Measurements from ENCODE around the gene ERICH6B. TPM values are rescaled to one million over a fixed set of nuclear protein-coding genes. Genes with fewer than 3 reads are reported as not detected.

ERICH6B gene
- total and polyA plus RNA-seq, 4 donors = not detected

DNA sequence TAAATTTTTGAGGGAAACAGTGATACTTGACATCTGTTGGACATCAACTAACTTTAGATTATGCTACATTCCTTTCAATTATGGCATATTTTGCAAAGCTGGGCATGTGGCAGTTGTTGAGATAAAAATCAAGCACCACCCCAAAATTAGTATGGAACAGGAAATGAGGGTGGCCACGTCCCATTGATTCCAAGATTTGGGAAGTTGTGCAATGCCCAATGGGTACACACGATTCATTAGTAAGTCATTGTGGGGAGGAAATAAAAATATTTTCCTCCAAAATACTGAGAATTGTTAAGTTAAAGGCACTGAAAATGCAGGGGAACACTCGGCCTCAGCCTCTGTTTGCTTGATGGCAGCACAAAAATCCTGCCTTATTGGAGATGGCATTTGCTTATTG, 7.6 kb downstream of the ERICH6B start:
- DNase-seq = no peak

DNA sequence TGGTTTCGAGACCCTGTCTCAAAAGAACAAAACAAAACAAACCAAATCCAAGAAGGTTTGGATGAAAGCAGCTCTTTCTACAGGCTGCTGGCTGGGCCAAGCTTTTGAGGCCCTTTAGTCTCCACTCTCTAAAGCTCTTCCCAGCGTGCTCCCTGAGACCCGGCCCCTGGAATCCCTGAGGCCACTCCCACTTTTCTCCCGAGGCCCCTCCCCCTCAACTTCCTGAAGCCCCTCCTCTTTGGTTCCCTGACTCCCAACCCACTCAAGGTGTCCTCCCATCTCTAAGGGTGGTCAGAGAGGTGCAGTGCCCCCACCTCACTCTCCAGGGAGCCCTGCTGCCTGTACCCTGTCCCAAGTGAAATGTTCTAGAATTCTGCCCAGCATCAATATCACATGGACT, 10.6 kb downstream of the ERICH6B start:
- DNase-seq (no peak), ATAC-seq (ENCODE audit: insufficient read depth, low FRiP score) (no peak)
- 62 to 71% methylated on average over 4 of the region's 4 CpGs for WGBS, 2 donors
- H3K27ac ChIP-seq (ENCODE audit: low read depth in 1 of 2, low read length in 1 of 2) = no peak overlapping the region
- H3K9me3 ChIP-seq (ENCODE audit: control insufficient read depth in 4 of 4, insufficient read depth in 3 of 4, low read length in 3 of 4) = peaks cover 0 to 1% (median 0%) of the 10 kb centered on the region in 4 donors
- H3K36me3 ChIP-seq (ENCODE audit: control insufficient read depth in 4 of 4, insufficient read depth in 4 of 4, low read length in 4 of 4) = no peaks in the 10 kb centered on the region
- TF ChIP-seq, protein P1, sequence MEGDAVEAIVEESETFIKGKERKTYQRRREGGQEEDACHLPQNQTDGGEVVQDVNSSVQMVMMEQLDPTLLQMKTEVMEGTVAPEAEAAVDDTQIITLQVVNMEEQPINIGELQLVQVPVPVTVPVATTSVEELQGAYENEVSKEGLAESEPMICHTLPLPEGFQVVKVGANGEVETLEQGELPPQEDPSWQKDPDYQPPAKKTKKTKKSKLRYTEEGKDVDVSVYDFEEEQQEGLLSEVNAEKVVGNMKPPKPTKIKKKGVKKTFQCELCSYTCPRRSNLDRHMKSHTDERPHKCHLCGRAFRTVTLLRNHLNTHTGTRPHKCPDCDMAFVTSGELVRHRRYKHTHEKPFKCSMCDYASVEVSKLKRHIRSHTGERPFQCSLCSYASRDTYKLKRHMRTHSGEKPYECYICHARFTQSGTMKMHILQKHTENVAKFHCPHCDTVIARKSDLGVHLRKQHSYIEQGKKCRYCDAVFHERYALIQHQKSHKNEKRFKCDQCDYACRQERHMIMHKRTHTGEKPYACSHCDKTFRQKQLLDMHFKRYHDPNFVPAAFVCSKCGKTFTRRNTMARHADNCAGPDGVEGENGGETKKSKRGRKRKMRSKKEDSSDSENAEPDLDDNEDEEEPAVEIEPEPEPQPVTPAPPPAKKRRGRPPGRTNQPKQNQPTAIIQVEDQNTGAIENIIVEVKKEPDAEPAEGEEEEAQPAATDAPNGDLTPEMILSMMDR (IDR thresholded peaks at IDR 0.05; ENCODE audit: control extremely low read depth, extremely low read depth) = no peak
- peaks cover 0 to 6% (median 0%) of the 10 kb centered on the region in 3 donors for H3K27me3 ChIP-seq (ENCODE audit: control insufficient read depth in 3 of 3, insufficient read depth in 3 of 3, low read length in 2 of 3)
- H3K4me3 ChIP-seq = no peak overlapping the region
- H3K9ac ChIP-seq (ENCODE audit: insufficient read depth in 1 of 2, low read length in 2 of 2) = no peak overlapping the region
- H3K4me1 ChIP-seq (ENCODE audit: control insufficient read depth in 5 of 5, insufficient read depth in 5 of 5, low read length in 5 of 5) = no peaks in the 10 kb centered on the region

More for the DNA sequence above, 7.6 kb downstream of the ERICH6B start:
- H3K9ac ChIP-seq (ENCODE audit: insufficient read depth in 1 of 2, low read length in 2 of 2) = no peak overlapping the region
- H3K4me1 ChIP-seq (ENCODE audit: control insufficient read depth in 5 of 5, insufficient read depth in 5 of 5, low read length in 5 of 5) = no peaks in the 10 kb centered on the region
- H3K4me3 ChIP-seq = no peak overlapping the region
- no peaks in the 10 kb centered on the region for H3K36me3 ChIP-seq (ENCODE audit: control insufficient read depth in 4 of 4, insufficient read depth in 4 of 4, low read length in 4 of 4)
- 37 to 52% methylated on average over 3 of the region's 3 CpGs for WGBS, 2 donors
- H3K27ac ChIP-seq (ENCODE audit: low read depth in 1 of 2, low read length in 1 of 2) = no peak overlapping the region
- TF ChIP-seq, protein P1 (IDR thresholded peaks at IDR 0.05; ENCODE audit: control extremely low read depth, extremely low read depth) = no peak
- peaks cover 0 to 1% (median 0%) of the 10 kb centered on the region in 4 donors for H3K9me3 ChIP-seq (ENCODE audit: control insufficient read depth in 4 of 4, insufficient read depth in 3 of 4, low read length in 3 of 4)
- ATAC-seq (ENCODE audit: insufficient read depth, low FRiP score) = no peak
- H3K27me3 ChIP-seq (ENCODE audit: control insufficient read depth in 3 of 3, insufficient read depth in 3 of 3, low read length in 2 of 3) = peaks cover 0 to 8% (median 7%) of the 10 kb centered on the region in 3 donors

DNA sequence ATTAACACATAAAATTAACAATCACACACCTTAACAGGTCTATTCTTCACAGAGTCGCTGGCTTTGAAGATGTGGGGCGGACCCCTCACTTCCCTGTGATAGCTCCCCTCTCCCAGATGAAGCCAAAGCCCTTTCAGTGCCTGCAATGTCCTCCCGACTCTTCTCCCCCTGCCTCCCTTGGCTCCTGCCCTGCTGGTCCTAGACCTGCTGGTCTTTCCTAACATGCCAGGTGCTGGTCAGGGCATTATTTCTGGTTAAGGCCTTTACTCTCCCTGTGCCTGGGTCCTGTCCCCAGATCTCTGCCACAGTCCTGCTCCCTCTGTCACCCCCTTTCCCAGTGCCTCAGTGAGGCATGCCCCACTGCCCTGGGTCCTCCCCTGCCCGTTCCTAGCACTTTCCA, 12.2 kb downstream of the ERICH6B start:
- H3K27me3 ChIP-seq (ENCODE audit: control insufficient read depth in 3 of 3, insufficient read depth in 3 of 3, low read length in 2 of 3) = peaks cover 0 to 6% (median 0%) of the 10 kb centered on the region in 3 donors
- TF ChIP-seq, protein P1 (IDR thresholded peaks at IDR 0.05; ENCODE audit: control extremely low read depth, extremely low read depth) = no peak
- H3K4me3 ChIP-seq = no peak overlapping the region
- peaks cover 0 to 5% (median 0%) of the 10 kb centered on the region in 4 donors for H3K9me3 ChIP-seq (ENCODE audit: control insufficient read depth in 4 of 4, insufficient read depth in 3 of 4, low read length in 3 of 4)
- H3K36me3 ChIP-seq (ENCODE audit: control insufficient read depth in 4 of 4, insufficient read depth in 4 of 4, low read length in 4 of 4) = no peaks in the 10 kb centered on the region
- no peak overlapping the region for H3K27ac ChIP-seq (ENCODE audit: low read depth in 1 of 2, low read length in 1 of 2)
- 91 to 96% methylated on average over 4 of the region's 4 CpGs for WGBS, 2 donors
- ATAC-seq (ENCODE audit: insufficient read depth, low FRiP score) (no peak), DNase-seq (no peak)
- no peaks in the 10 kb centered on the region for H3K4me1 ChIP-seq (ENCODE audit: control insufficient read depth in 5 of 5, insufficient read depth in 5 of 5, low read length in 5 of 5)
- H3K9ac ChIP-seq (ENCODE audit: insufficient read depth in 1 of 2, low read length in 2 of 2) = no peak overlapping the region

Measured in lung (tissue), 12 donors.